22Rv1 (cell line): Measurements from ENCODE around the gene OR1D2.
"Not testable (repeated sequence)": the region's sequence is repeated elsewhere in the genome, so short reads cannot be mapped to it uniquely, and the experiment has no call there.

Source experiments
- H3K27ac ChIP-seq: fragments of 450-650 bp; 2 replicates; pipeline ENCODE4 v1.5.1; 2017
- CTCF ChIP-seq: fragments of 450-650 bp; IDR thresholded peaks from 2 replicates; pipeline ENCODE4 v1.5.1; 2017; ENCODE audit warnings: mild to moderate bottlenecking
- ZFX ChIP-seq: fragments of 450-650 bp; IDR thresholded peaks from 2 replicates; pipeline ENCODE4 v1.6.1; 2017; ENCODE audit warnings: antibody characterized with exemption, borderline replicate concordance

The OR1D2 gene

GRCh38 chr17:3104322-3104721 is at the start of gene OR1D2:
OR1D2 (minus strand) TSS chr17:3104422; CDS start chr17:3092996, 11,426 bp downstream.
- H3K27ac ChIP-seq: no peak within 1 kb of the TSS
- TF ChIP-seq CTCF (no peak), ZFX (no peak)

GRCh38 chr17:3137494-3137893 is 33.3 kb upstream of the OR1D2 start:
- not testable (repeated sequence) for H3K27ac ChIP-seq

GRCh38 chr17:3127451-3127850 is 23.2 kb upstream of the OR1D2 start, which contains the start of gene OR1G1:
OR1G1 (minus strand) TSS chr17:3127551; CDS start chr17:3127551, 0 bp downstream.
- H3K27ac ChIP-seq: no peak within 1 kb of the TSS
- no peak for TF ChIP-seq ZFX
- TF ChIP-seq CTCF: no peak

- not testable (repeated sequence) for H3K27ac ChIP-seq
Measured at GRCh38 chr17:3073850-3074249, 30.4 kb downstream of the OR1D2 start.

GRCh38 chr17:3065192-3065591 is 39.0 kb downstream of the OR1D2 start:
- not testable (repeated sequence) for H3K27ac ChIP-seq

- not testable (repeated sequence) for H3K27ac ChIP-seq
Measured at GRCh38 chr17:3063507-3063906, 40.7 kb downstream of the OR1D2 start, which contains the start of gene OR1D5. OR1D5 (minus strand) TSS chr17:3063607; CDS start chr17:3063607, 0 bp downstream.

- not testable (repeated sequence) for H3K27ac ChIP-seq
Measured at GRCh38 chr17:3062824-3063377, 41.3 kb downstream of the OR1D2 start.

GRCh38 chr17:3054868-3055267 is 49.4 kb downstream of the OR1D2 start:
- H3K27ac ChIP-seq: not testable (repeated sequence)

GRCh38 chr17:3049705-3050295 is 54.4 kb downstream of the OR1D2 start:
- TF ChIP-seq CTCF (no peak), ZFX (no peak)
- H3K27ac ChIP-seq: no peak overlapping the region

- peak overlapping the region; percentile 56 for H3K27ac ChIP-seq
- TF ChIP-seq CTCF (peak; percentile 93), ZFX (no peak)
Measured at GRCh38 chr17:3048727-3049471, 55.3 kb downstream of the OR1D2 start.
